Pons (tissue), 1 donor: ENCODE data around the gene JCHAIN.

Experiments used
- DNase-seq: peaks from one replicate; pipeline ENCODE4 v3.0.0-alpha.2; 2016; ENCODE audit warnings: low spot score

JCHAIN gene

GRCh38 chr4:70637239-70637913 lies 28.9 kb downstream of the JCHAIN start:
- no peak for DNase-seq

GRCh38 chr4:70634482-70634881 lies 31.8 kb downstream of the JCHAIN start:
- no peak for DNase-seq

DNA sequence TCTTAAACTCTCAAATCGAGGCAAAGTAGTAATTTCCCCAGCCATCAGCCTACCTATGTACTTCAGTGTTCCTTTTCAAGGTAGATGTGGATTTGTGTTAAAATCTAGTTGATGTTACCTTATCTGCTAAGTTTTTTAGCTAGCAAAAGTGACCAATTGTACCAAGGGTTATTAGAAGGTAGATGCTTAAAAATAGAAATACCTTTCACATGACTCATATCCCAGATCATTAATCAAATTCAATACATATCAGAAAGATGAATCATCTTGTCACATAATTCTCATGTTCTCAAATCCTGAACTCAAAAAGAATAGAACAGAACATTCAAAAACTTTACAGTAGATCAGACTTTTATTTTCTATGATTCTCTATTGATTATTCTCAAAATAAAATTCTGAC lies 34.3 kb downstream of the JCHAIN start:
- no peak for DNase-seq

GRCh38 chr4:70630162-70630561 lies 36.1 kb downstream of the JCHAIN start:
- no peak for DNase-seq

GRCh38 chr4:70629469-70630090 lies 36.7 kb downstream of the JCHAIN start:
- no peak for DNase-seq

DNA sequence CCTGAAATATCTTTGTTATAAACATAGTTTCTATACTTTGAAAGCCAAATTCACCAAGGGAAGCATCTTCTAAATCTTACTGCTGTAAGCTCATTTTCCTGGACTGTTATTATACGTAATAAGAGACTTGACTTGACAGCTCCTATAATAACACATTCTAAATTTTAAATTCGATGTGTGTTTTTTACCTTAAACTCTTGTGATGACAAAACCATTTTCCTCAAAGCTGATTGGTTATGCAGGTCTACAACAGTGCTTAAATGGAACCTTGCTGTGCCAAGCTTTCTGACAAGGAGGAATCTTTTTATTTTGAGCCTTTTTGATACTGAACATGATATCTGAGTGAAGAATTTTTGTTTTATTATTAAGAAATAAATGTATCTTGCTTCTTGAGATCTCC lies 37.9 kb downstream of the JCHAIN start, which contains the start of gene ENAM:
Gene ENAM, plus strand, starts transcription at position 301 of the 400 bp plus-strand sequence. CDS start 757 bp downstream, outside the sequence.
- DNase-seq, result no peak

GRCh38 chr4:70627620-70628019 lies 38.7 kb downstream of the JCHAIN start:
- no peak for DNase-seq

DNA sequence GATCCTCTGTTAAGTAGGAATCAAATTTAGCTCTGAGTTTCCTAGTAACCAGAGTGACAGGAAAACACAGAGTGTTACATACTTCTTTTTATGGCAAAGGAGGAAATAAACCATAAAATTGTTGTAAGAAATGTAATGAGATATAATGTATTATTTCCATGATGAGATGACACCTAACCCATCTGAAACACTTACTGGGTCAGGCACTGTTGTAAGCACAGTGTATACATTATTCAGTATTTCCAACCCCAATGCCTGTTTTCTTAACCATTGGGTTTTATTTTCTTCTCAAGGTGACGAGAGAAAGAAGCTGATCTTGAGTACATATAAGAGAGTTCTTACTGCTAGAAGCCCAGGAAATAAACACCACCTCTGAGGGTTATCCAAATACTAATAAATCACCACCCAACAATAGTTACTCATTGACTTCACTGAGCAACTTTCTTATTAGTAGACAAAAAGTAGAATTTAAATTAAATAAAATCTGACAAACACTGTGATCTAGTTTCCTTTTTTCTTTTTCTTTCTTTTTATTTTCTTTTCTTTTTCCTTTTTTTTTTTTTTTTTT lies 42.0 kb downstream of the JCHAIN start:
- DNase-seq, result no peak

DNA sequence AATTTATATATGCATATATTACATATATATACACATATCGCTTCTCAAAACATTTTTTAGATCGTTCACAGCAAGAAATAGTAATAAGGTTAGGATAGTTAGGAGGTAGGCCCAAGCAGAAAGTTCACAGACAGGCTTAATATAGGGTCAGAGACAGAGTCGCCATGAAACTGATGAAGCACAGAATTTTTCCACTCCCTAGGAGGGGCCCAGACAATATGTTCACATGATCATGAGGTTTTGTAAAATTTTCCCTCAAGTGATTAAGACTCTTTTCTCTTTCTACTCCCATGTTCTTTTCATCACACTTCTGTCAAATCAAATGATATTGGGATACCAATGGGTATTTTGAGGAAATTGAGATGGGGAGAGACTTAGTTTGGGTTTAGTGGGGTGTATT lies 43.0 kb downstream of the JCHAIN start:
- no peak for DNase-seq

GRCh38 chr4:70619778-70620177 lies 46.5 kb downstream of the JCHAIN start:
- DNase-seq, result no peak

DNA sequence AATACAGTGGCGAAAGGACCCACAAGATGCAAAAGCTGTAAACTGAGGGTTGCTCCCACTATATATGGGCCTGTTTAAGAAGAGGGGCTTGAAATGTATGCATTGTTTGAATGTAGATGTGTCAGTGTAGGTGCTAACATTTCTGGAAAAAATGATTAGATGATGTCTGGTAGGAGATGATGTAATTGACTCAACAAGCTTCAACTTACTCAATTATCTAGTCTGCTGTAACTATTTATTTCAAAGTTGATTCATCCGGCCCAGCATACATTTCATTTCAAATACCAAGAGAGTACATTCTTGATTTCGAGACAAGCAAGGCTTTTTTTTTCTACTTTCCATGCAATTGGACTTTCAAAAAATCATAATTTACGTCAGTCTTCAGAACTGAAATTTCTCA lies 47.0 kb downstream of the JCHAIN start:
- no peak for DNase-seq

- no peak for DNase-seq
Measured at GRCh38 chr4:70614184-70614555, 52.1 kb downstream of the JCHAIN start.

- DNase-seq, result no peak
Measured at GRCh38 chr4:70613306-70614183, 52.8 kb downstream of the JCHAIN start.

GRCh38 chr4:70608324-70608723 lies 58.0 kb downstream of the JCHAIN start:
- DNase-seq, result no peak

GRCh38 chr4:70607334-70607853 lies 58.9 kb downstream of the JCHAIN start:
- no peak for DNase-seq

DNA sequence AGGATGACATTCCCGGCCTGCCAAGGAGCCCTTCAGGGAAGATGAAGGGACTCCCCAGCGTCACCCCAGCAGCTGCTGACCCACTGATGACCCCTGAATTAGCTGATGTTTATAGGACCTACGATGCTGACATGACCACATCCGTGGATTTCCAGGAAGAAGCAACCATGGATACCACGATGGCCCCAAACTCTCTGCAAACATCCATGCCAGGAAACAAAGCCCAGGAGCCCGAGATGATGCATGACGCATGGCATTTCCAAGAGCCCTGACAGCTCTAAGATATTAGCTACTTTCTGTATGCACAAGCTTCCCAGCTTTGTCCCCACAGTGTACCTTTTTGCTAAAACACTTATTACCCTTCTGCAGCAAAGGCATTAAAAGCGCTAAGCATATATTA lies 59.8 kb downstream of the JCHAIN start:
- no peak for DNase-seq
